HG02970 (cell line): ENCODE data around the gene WDR5.

Experiments
- ATAC-seq: cut with Tn5 transposase; IDR thresholded peaks from one replicate; pipeline ENCODE4 v1.9.1; 2021; ENCODE audit warnings: mild to moderate bottlenecking, moderate library complexity, moderate number of reproducible peaks; ENCODE audit not compliant: unreplicated experiment, low FRiP score

Gene WDR5

GRCh38 chr9:134157378-134157885 is 21.6 kb downstream of the WDR5 start:
- no peak for ATAC-seq

DNA sequence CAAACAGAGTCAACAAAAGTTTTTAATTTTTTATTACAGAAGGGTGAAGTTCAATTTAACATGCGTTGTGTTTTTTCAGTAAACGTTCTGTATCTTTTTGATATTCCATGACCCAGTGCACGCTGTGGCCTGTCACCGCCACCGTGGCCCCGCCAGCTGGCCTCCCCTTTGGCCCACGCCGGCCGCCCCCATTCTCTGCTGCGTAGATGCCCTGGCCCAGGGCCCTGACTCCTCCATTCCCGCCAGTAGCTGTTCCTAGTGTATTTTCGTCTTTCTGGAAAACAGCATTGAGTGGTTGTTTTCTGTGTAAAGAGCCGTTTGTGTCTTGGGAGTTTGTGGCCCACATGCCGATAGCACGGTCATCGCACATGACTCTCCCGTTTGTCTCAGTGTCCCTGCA is 22.4 kb downstream of the WDR5 start:
- ATAC-seq: no peak

- ATAC-seq: no peak
Observed at GRCh38 chr9:134158753-134159392, 23.0 kb downstream of the WDR5 start.

GRCh38 chr9:134159566-134160245 is 23.8 kb downstream of the WDR5 start:
- ATAC-seq: no peak

GRCh38 chr9:134161647-134162046 is 25.8 kb downstream of the WDR5 start:
- ATAC-seq: no peak

- no peak for ATAC-seq
Observed at GRCh38 chr9:134162212-134162775, 26.4 kb downstream of the WDR5 start.

DNA sequence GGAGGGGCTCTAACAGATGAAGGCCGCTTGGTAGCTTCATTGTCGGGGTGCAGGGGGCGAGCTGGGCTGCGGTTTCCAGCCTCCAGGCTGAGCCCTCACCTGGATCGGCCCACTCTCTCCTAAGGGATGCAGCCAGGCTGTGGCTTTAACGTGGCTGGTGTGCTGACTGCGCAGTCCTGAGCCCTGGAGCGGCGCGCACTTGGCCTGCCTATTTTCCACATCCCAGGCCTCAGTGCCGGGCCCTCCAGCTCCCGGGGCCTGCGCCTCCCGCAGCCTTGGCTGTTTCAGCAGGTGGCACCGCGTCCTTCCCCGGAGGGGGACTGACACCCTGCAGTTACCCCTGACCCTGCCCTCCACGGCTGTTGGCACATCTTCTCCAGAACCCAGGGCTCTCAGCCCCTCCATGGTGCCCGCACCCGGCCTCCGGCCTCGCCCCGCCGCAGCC is 27.1 kb downstream of the WDR5 start:
- ATAC-seq: no peak

DNA sequence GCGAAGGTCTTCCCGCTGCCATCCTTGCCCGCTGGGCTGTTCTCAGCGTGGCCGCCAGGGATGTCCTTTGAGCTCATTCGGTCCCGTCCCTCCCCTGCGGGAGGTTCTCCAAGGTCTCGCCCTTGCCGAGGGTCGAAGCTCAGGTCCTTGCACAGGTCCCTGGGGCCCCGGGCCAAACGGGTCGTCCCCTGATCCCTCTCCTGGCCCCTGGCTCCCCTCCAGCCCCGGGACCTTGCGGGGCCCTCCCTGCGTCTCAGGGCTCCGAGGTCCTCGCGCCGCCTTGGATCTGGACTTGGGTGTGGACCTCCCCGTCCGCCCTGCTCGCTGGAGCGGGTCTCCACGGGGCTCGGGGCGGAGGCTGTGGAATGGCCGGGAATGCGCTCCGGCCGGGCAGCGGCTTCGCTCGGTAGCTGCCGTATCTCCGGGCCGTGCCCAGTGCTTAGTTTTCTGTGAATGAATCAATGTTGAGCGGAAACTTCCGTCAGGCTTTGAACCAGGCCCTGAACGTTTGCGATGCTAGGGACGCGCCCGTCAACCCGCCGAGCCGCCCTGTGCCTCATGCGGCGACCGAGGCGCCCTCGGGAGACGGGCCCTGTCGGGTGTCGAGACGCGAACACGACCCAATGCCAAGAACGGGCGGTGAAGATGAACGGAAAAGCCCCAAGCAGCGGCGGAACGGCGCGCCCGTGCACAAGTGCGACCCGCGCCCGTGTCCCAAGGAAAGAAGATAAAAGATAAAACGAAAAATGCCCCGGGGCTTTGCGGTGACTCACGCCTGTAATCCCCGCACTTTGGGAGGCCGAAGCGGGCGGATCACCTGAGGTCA is 27.7 kb downstream of the WDR5 start:
- ATAC-seq: no peak

GRCh38 chr9:134164879-134165278 is 29.0 kb downstream of the WDR5 start:
- no peak for ATAC-seq

- no peak for ATAC-seq
Observed at GRCh38 chr9:134165357-134166315, 29.8 kb downstream of the WDR5 start.

GRCh38 chr9:134166374-134166773 is 30.5 kb downstream of the WDR5 start:
- no peak for ATAC-seq

DNA sequence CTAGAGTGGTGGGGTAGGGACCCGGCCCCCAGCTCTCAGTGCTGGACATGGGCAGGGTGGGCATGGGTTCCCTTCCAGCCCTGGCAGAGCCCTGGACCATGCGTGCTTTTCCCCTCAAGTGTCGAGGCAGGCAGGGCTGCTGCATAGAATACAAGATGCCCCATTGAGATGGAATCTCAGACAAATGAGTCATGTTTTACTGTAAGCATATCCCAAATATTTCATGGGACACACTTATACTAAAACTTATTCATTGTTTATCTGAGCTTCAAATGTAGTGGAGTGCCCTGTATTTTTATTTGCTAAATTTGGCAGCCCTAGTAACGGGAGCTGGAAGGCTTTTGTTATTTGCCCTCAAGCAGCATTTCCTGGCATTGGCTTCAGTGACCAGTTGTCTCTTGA is 31.6 kb downstream of the WDR5 start:
- ATAC-seq: no peak

DNA sequence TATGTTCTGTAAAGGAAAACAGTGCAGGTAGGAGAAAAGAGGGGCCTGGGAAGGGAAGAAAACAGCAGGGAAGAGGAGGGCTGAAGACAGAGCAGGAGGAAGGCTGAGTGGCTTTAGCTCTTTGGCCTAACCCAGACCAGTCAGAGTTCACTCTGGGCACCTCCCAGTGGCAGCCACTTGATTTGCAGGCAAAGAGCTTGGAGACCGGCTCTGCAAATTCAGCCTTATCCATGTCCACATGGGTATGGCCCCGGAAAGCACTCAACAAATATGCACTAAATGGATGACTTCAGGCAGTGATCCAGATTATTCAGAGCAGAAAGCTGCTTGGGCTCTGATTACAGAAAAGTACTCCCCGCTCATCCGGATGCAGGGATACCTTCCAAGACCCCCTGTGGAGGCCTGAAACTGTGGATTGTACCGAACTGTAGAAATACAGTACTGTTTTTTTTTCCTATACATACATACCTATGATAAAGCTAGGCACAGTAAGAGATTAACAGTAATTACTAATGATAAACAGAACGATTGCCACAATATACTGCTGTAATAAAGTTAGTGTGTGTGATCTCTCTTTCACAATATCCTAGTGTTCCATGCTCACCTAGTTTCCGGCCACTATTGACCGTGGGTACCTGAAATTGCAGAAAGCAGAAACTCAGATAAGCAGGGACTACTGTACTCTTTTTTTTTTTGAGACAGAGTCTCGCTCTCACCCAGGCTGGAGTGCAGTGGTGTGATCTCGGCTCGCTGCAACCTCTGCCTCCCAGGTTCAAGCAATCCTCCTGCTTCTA is 33.1 kb downstream of the WDR5 start:
- no peak for ATAC-seq

- ATAC-seq: no peak
Observed at GRCh38 chr9:134169724-134170401, 34.0 kb downstream of the WDR5 start.

DNA sequence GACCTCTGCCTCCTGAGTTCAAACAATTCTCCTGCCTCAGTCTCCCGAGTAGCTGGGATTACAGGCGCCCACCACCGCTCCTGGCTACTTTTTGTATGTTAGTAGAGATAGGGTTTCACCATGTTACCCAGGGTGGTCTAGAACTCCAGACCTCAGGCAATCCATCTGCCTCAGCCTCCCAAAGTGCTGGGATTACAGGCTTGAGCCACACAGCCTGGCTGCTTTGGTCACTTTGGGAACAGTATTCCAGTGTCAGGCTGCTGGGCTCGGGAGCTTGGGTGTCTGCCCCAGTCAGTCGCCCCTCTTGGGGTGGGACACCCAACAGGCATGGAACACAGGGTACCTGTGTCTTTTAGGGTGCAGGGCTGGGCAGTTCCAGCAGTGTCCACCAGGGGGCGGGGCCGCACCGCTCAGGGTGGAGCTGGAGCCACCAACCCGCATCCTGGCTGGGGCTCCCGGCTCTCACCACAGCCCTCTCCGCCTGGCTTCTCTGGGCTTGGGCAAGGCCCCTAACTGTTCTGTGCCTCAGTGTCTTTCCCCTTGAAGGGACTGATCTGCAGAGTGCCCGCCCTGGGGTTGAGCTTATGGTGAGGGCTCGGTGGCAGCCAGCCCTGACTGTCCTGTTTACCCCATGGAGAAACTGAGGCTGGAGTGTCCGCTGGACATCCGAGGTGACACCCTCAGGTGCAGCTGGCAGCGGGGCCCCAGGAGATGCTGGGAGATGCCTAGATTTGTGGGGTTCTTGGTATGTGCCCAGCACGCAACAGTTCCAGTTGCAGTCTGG is 34.8 kb downstream of the WDR5 start:
- ATAC-seq: no peak

DNA sequence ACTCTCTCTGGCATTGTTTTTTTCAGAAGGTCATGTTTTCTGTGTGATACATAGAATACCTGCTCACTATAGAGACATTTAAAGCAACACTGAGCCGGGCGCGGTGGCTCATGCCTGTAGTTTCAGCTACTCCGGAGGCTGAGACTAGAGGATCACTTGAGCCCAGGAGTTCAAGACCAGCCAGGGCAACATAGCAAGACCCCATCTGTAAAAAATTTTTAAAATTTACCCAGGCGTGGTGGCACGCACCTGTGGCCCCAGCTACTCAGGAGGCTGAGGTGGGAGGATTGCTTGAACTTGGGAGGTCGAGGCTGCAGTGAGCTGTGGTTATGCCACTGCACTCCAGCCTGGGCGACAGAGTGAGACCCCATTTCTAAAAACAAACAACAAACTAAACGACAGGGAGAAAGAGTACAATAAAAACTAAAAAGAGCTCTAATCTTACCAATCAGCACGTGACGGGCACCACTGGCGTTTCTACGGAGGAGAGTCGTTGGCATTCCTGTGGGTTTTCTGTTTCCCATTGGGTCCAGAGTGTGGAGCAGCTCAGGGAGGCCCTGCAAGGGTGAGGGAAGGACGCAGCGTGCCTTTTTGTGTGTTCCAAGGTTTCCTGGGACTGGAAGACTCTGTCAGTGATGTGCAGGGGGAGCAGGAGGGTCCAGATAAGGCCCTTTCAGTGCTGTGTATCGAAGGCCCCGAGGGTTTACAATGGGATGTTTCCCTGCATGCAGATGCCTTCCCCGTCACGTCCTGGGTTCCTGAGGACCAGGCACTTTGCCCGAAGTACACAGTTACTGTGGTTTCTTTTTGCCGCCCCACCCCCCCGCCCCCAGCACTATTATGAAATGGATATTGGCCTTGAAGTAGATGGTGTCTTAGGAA is 35.7 kb downstream of the WDR5 start:
- ATAC-seq: no peak
